GM12864 (cell line): ENCODE data around the gene TCF7.

Experiments
- DNase-seq: peaks from one replicate; pipeline ENCODE4 v3.0.0-alpha.2; 2011; ENCODE audit warnings: low read depth
- H3K4me3 ChIP-seq: 2 replicates; pipeline ENCODE4 v1.5.1; 2011; ENCODE audit warnings: mild to moderate bottlenecking, low read depth, low read length, control low read depth
- TF ChIP-seq, protein P1 (sequence below): IDR thresholded peaks from 2 replicates; pipeline ENCODE4 v1.5.1; 2011; ENCODE audit warnings: low read depth, mild to moderate bottlenecking, moderate library complexity, low read length, control low read depth, inconsistent platforms; ENCODE audit errors: missing control alignments

Gene TCF7

DNA sequence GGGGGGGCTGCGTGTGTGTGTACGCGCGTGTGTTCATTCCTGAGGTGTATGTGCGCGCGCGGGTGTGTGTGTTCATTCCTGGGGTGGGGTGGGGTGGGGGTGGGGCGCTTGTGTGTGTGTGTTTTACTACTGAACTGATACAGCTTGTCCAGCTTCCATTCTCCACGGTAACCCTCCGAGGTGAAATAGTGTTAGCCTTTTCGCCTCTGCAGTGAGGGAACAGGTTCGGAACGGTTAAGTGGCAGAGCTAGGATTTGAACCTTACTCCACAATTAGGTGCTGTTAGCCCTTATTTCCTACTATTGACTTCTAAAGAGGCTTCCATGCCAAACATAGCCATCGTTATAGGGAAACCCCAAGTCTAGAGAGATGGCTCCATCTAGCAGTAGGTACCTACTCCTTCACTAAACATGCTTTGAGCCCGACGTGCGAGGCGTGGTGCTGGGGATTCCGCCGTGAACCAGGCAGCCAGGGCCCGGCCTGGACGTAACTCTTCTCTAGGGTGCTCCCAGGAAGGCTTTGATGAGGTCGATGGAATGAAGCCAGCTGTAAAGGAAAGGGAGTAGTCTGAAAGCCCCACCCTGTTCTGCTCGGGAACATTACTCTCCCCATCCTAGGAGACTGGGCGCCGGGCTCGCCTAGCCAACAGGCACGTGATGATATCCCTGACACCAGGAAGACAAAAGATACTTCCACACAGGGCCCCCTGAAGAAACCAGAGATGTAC, 63.1 kb downstream of the TCF7 start:
- TF ChIP-seq, protein P1, sequence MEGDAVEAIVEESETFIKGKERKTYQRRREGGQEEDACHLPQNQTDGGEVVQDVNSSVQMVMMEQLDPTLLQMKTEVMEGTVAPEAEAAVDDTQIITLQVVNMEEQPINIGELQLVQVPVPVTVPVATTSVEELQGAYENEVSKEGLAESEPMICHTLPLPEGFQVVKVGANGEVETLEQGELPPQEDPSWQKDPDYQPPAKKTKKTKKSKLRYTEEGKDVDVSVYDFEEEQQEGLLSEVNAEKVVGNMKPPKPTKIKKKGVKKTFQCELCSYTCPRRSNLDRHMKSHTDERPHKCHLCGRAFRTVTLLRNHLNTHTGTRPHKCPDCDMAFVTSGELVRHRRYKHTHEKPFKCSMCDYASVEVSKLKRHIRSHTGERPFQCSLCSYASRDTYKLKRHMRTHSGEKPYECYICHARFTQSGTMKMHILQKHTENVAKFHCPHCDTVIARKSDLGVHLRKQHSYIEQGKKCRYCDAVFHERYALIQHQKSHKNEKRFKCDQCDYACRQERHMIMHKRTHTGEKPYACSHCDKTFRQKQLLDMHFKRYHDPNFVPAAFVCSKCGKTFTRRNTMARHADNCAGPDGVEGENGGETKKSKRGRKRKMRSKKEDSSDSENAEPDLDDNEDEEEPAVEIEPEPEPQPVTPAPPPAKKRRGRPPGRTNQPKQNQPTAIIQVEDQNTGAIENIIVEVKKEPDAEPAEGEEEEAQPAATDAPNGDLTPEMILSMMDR = no peak
- peak overlapping the region; percentile 95 for H3K4me3 ChIP-seq
- no peak for DNase-seq

DNA sequence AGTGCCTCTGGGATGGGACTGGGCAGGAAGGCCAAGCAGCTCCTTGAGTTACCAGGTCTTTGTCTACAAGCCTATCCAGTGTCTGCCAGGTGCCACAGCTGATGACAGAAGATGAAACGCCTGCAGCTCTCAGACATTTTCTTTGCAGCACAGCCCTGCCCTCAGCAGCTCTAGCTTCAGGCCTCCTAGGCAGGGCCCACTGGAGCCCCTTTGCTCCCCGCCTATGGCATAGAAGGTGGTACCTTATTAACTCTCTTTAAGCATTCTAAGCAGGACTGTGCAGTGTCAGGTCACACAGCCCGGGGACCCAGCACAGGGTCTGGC, 63.6 kb downstream of the TCF7 start:
- TF ChIP-seq, protein P1 = no peak
- no peak overlapping the region for H3K4me3 ChIP-seq
- no peak for DNase-seq

GRCh38 chr5:134183481-134183880, 69.0 kb downstream of the TCF7 start:
- DNase-seq = no peak
- no peak overlapping the region for H3K4me3 ChIP-seq
- TF ChIP-seq, protein P1 = no peak

DNA sequence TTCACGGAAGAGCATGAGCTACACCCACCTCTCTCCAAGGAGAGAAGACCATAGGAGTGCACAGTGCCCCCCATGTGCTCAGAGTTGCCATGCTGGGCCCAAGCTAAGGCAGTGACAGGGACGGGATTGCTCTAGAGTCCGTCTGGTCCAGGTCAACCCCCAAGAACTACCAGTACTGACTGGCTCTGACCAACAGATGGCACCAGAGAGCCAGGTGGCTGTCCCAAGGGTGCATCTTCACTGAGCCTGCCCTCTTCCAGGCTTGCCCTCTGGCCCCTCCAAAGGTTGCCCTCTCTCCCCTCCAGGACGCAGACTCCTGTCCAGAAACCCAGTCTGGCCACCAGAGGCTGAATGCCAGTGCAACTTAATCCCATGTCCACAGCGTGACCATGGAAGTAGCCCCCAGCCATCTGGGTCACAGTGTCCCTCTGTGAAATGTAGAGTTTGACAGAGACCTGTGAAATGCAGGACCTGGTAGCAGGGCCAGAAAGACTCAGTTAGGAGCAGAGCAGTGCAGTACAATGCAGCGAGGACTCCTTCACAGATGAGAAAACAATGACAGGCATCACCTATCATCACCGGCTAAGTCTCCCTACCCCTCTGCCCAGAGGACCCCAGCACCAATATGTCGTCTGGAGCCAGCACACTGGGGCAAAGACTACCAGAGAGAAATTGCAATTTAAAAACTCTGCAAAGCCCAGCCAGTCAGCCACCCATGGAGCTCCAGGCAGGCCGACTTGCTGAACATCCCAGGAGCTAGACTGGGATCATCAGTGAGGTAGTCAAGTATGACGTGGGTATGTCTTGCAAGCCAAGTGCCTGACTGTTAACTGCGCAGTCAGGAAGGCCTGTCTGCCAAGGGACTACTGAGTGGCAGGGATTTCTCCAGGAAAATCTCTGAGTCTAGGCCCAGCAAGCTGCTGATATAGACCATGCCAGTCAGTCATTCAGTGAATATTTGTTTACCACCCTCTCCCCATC, 70.0 kb downstream of the TCF7 start:
- no peak overlapping the region for H3K4me3 ChIP-seq
- TF ChIP-seq, protein P1 = peak; percentile 99
- DNase-seq = peak; percentile 39

GRCh38 chr5:134188092-134188491, 73.6 kb downstream of the TCF7 start:
- no peak overlapping the region for H3K4me3 ChIP-seq
- DNase-seq = no peak
- TF ChIP-seq, protein P1 = no peak

DNA sequence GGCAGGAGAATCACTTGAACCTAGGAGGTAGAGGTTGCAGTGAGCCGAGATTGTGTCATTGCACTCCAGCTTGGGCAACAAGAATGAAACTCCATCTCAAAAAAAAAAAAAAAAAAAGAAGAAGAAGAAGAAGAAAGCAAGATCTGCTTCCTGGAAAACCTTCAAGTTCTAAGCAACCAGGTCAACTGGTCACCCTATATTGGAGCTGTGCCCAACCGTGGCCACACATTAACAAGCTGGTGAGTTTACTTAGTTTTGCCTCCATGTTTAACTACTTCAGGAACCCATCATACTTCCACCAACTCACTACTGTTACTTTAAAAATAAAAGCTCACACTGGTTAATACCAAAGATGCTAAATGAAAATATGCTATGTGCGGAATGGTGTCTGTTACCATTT, 74.5 kb downstream of the TCF7 start:
- TF ChIP-seq, protein P1 = no peak
- no peak for DNase-seq
- H3K4me3 ChIP-seq = no peak overlapping the region

GRCh38 chr5:134195666-134196065, 81.2 kb downstream of the TCF7 start:
- TF ChIP-seq, protein P1 = no peak
- H3K4me3 ChIP-seq = no peak overlapping the region
- no peak for DNase-seq
